ENCODE measurements around the gene SLC20A1. TPM values are rescaled to one million over a fixed set of nuclear protein-coding genes. Genes with fewer than 3 reads are reported as not detected.

SLC20A1 gene
- total RNA-seq, 1 experiment from 2014 or later: 154 TPM

DNA sequence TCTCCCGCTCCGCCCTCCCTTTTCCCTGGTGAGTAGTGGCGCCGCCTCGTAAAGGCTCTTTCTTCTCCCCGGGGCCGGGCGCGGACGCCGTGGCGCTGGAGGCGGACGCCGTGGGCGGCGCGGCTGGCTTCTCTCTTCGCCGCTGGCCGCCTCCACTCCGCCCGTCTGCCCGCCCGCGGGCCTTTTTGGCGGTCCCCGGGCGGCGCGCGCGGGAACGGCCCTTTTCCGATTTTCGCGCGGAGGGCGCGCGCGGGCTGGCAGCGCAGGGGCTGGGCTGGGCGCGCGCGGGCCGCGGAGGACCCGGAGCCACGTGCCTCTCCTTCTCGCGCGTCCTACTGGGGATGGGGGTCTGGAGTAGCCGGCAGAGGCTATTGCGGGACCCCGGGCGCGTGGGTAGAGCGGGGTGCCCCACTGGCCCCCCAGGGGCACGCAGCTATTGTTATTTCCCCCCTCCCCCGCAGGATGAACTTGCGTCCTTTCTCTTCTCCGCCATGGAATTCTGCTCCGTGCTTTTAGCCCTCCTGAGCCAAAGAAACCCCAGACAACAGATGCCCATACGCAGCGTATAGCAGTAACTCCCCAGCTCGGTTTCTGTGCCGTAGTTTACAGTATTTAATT, 472 bp downstream of the SLC20A1 start:
- ATAC-seq: peak; percentile 13
- POLR2A ChIA-PET: interaction anchor here (1.4 to 5.2 kb wide), 4 partner anchors 17 to 79 kb away, joined by 5 to 86 read pairs (median 14); partner anchors contain the start of gene CHCHD5

DNA sequence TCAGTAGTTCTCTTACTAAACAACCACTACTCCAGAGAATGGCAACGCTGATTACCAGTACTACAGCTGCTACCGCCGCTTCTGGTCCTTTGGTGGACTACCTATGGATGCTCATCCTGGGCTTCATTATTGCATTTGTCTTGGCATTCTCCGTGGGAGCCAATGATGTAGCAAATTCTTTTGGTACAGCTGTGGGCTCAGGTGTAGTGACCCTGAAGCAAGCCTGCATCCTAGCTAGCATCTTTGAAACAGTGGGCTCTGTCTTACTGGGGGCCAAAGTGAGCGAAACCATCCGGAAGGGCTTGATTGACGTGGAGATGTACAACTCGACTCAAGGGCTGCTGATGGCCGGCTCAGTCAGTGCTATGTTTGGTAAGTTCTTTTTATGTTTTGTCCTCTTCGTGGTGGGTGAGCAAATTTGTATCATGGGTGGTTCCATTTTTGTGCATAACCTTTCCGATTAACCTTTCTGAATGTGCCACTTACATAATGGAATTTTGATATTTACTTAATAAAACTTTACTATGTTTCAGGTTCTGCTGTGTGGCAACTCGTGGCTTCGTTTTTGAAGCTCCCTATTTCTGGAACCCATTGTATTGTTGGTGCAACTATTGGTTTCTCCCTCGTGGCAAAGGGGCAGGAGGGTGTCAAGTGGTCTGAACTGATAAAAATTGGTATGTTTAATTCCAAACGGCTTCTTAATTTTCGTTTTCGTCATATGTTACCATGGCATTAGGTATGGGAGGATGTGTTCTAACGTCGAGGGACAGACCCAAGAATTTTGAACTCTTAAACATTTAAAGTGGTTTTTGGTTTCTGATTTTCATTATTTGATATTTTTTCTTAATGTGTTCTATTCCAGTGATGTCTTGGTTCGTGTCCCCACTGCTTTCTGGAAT, 1.3 kb downstream of the SLC20A1 start:
- BruUV-seq (replicated peaks): no TSS peak
- TF ChIP-seq JUND (IDR thresholded peaks at IDR 0.05) (no peak), EZH2 (IDR thresholded peaks at IDR 0.05) (no peak), TCF7L2 (IDR thresholded peaks at IDR 0.05; ENCODE audit: borderline replicate concordance, extremely low read depth, insufficient read depth, insufficient read length) (no peak), ELF1 (IDR thresholded peaks at IDR 0.05; ENCODE audit: borderline replicate concordance, low read depth) (no peak), CEBPB (IDR thresholded peaks at IDR 0.05; ENCODE audit: low read depth) (no peak), SIN3A (IDR thresholded peaks at IDR 0.05; ENCODE audit: low read depth) (no peak)
- Histone ChIP-seq H3K4me2 (ENCODE audit: low read length) (peak overlapping the region; percentile 97), H3K9ac (ENCODE audit: low read length) (peak overlapping the region; percentile 95), H3K4me3 (replicated peaks in 1 of 2; ENCODE audit: low read depth in 1 of 2, low read length in 2 of 2) (peak overlapping the region; percentile 84 to 88), H3K27ac (ENCODE audit: low read depth, low read length) (peak overlapping the region; percentile 85), H3K79me2 (ENCODE audit: insufficient read depth, low read length) (peaks cover 63% of the 10 kb centered on the region), H3K27me3 (ENCODE audit: insufficient read depth, low read length) (no peaks in the 10 kb centered on the region), H4K20me1 (ENCODE audit: insufficient read depth) (peaks cover 27% of the 10 kb centered on the region; the same call in 1 of the 2 replicates), H3K36me3 (ENCODE audit: control insufficient read depth in 1 of 2, insufficient read depth in 2 of 2, low read length in 2 of 2) (peaks cover 34 to 50% of the 10 kb centered on the region in 2 experiments), H3K9me3 (ENCODE audit: control insufficient read depth in 1 of 2, insufficient read depth in 1 of 2, low read depth in 1 of 2, low read length in 2 of 2) (no peaks in the 10 kb centered on the region), H3K4me1 (ENCODE audit: control insufficient read depth in 1 of 2, insufficient read depth in 2 of 2, low read length in 2 of 2) (peaks cover 36 to 45% of the 10 kb centered on the region in 2 experiments), H2AFZ (ENCODE audit: low read depth, low read length, poor library complexity, severe bottlenecking) (no peak overlapping the region), H3K9me2 (ENCODE audit: insufficient read depth) (no peaks in the 10 kb centered on the region)
- DNase-seq (ENCODE audit: low read depth, low spot score): no peak
- no peak for ATAC-seq
- ChIA-PET POLR2A (interaction anchor here (1.4 to 5.2 kb wide), 4 partner anchors 18 to 78 kb away, joined by 5 to 86 read pairs (median 14); partner anchors contain the start of gene CHCHD5), RAD21 (ENCODE audit: low non-redundant PET in 1 of 2, low total read pairs in 2 of 2, uncharacterized antibody in 2 of 2, unreplicated experiment in 2 of 2) (no interaction called here), CTCF (interaction anchor here (0.6 to 2.8 kb wide), 2 partner anchors 21 to 79 kb away, joined by 3 to 18 read pairs; no protein-coding TSS in a partner anchor)
- intact Hi-C loops (cut with micrococcal nuclease): loop anchor here (2.0 kb wide), 1 partner anchor 44 kb away; no protein-coding TSS in a partner anchor

More for the DNA sequence above, 472 bp downstream of the SLC20A1 start:
- TF ChIP-seq ELF1 (IDR thresholded peaks at IDR 0.05; ENCODE audit: borderline replicate concordance, low read depth): no peak
- peak; percentile 59; the same call in 1 of the 2 replicates for TF ChIP-seq ZFX (IDR thresholded peaks at IDR 0.05)
- peak overlapping the region; percentile 97 for H3K4me2 ChIP-seq (ENCODE audit: low read length)
- intact Hi-C loops (cut with micrococcal nuclease): loop anchor here (2.0 kb wide), 1 partner anchor 45 kb away; no protein-coding TSS in a partner anchor
- H3K9me2 ChIP-seq (ENCODE audit: insufficient read depth): no peaks in the 10 kb centered on the region
- peaks cover 54% of the 10 kb centered on the region for H3K79me2 ChIP-seq (ENCODE audit: insufficient read depth, low read length)
- H3K36me3 ChIP-seq (ENCODE audit: control insufficient read depth in 1 of 2, insufficient read depth in 2 of 2, low read length in 2 of 2): peaks cover 28 to 43% of the 10 kb centered on the region in 2 experiments
- BruUV-seq (replicated peaks): no TSS peak
- H3K9ac ChIP-seq (ENCODE audit: low read length): peak overlapping the region; percentile 95
- peaks cover 41 to 54% of the 10 kb centered on the region in 2 experiments for H3K4me1 ChIP-seq (ENCODE audit: control insufficient read depth in 1 of 2, insufficient read depth in 2 of 2, low read length in 2 of 2)
- peak overlapping the region; percentile 84 to 88 for H3K4me3 ChIP-seq (replicated peaks in 1 of 2; ENCODE audit: low read depth in 1 of 2, low read length in 2 of 2)
- H3K27ac ChIP-seq (ENCODE audit: low read depth, low read length): peak overlapping the region; percentile 85
- H3K9me3 ChIP-seq (ENCODE audit: control insufficient read depth in 1 of 2, insufficient read depth in 1 of 2, low read depth in 1 of 2, low read length in 2 of 2): no peaks in the 10 kb centered on the region
- H4K20me1 ChIP-seq (ENCODE audit: insufficient read depth): peaks cover 27% of the 10 kb centered on the region; the same call in 1 of the 2 replicates
- DNase-seq (ENCODE audit: low read depth, low spot score): no peak
- RAD21 ChIA-PET (ENCODE audit: low non-redundant PET in 1 of 2, low total read pairs in 2 of 2, uncharacterized antibody in 2 of 2, unreplicated experiment in 2 of 2): no interaction called here
- CTCF ChIA-PET: interaction anchor here (1.1 to 2.8 kb wide), 3 partner anchors 20 to 45 kb away, joined by 3 to 18 read pairs (median 6); no protein-coding TSS in a partner anchor
- no peak overlapping the region for H2AFZ ChIP-seq (ENCODE audit: low read depth, low read length, poor library complexity, severe bottlenecking)
- no peaks in the 10 kb centered on the region for H3K27me3 ChIP-seq (ENCODE audit: insufficient read depth, low read length)
